ENCODE results near the gene PCOLCE2. TPM values are rescaled to one million over a fixed set of nuclear protein-coding genes. Genes with fewer than 3 reads are reported as not detected.

PCOLCE2 gene
- total RNA-seq, 1 donor from 2014 or later: 4.2 TPM

- H3K4me1 Mint-ChIP-seq: peaks cover 1% of the 10 kb centered on the region
- DNase-seq (ENCODE audit: low spot score in 2 of 2, unreplicated experiment in 2 of 2): no peak
- no peak for TF ChIP-seq CTCF (IDR thresholded peaks at IDR 0.05; ENCODE audit: unreplicated experiment)
- no peak overlapping the region for H3K27ac Mint-ChIP-seq
- H3K36me3 Mint-ChIP-seq: peaks cover 10% of the 10 kb centered on the region
- H3K4me3 Mint-ChIP-seq: no peak overlapping the region
- no peaks in the 10 kb centered on the region for H3K27me3 Mint-ChIP-seq (ENCODE audit: low read depth)
- no peaks in the 10 kb centered on the region for H3K9me3 Mint-ChIP-seq
Measured at GRCh38 chr3:142784228-142784627, 104.7 kb downstream of the PCOLCE2 start.

GRCh38 chr3:142782616-142783015, 106.3 kb downstream of the PCOLCE2 start:
- peaks cover 10% of the 10 kb centered on the region for H3K36me3 Mint-ChIP-seq
- peaks cover 3% of the 10 kb centered on the region for H3K4me1 Mint-ChIP-seq
- no peaks in the 10 kb centered on the region for H3K27me3 Mint-ChIP-seq (ENCODE audit: low read depth)
- no peak overlapping the region for H3K4me3 Mint-ChIP-seq
- no peak for DNase-seq (ENCODE audit: low spot score in 2 of 2, unreplicated experiment in 2 of 2)
- no peak overlapping the region for H3K27ac Mint-ChIP-seq
- no peak for TF ChIP-seq CTCF (IDR thresholded peaks at IDR 0.05; ENCODE audit: unreplicated experiment)
- H3K9me3 Mint-ChIP-seq: no peaks in the 10 kb centered on the region

- Mint-ChIP-seq H3K27ac (no peak overlapping the region), H3K27me3 (ENCODE audit: low read depth) (no peaks in the 10 kb centered on the region), H3K9me3 (no peaks in the 10 kb centered on the region), H3K36me3 (peaks cover 6% of the 10 kb centered on the region), H3K4me1 (peaks cover 2% of the 10 kb centered on the region), H3K4me3 (no peak overlapping the region)
- TF ChIP-seq CTCF (IDR thresholded peaks at IDR 0.05; ENCODE audit: unreplicated experiment): no peak
- no peak for DNase-seq (ENCODE audit: low spot score in 2 of 2, unreplicated experiment in 2 of 2)
Measured at GRCh38 chr3:142779591-142779990, 109.3 kb downstream of the PCOLCE2 start.

GRCh38 chr3:142778541-142778940, 110.3 kb downstream of the PCOLCE2 start:
- Mint-ChIP-seq H3K36me3 (peaks cover 5% of the 10 kb centered on the region), H3K27me3 (ENCODE audit: low read depth) (no peaks in the 10 kb centered on the region), H3K27ac (no peak overlapping the region), H3K4me1 (peaks cover 2% of the 10 kb centered on the region), H3K4me3 (no peak overlapping the region), H3K9me3 (no peaks in the 10 kb centered on the region)
- DNase-seq (ENCODE audit: low spot score in 2 of 2, unreplicated experiment in 2 of 2): no peak
- no peak for TF ChIP-seq CTCF (IDR thresholded peaks at IDR 0.05; ENCODE audit: unreplicated experiment)

- Mint-ChIP-seq H3K4me3 (no peak overlapping the region), H3K9me3 (peaks cover under 1% of the 10 kb centered on the region), H3K27me3 (ENCODE audit: low read depth) (no peaks in the 10 kb centered on the region), H3K36me3 (peaks cover 5% of the 10 kb centered on the region), H3K4me1 (peaks cover 2% of the 10 kb centered on the region), H3K27ac (no peak overlapping the region)
- no peak for TF ChIP-seq CTCF (IDR thresholded peaks at IDR 0.05; ENCODE audit: unreplicated experiment)
- no peak for DNase-seq (ENCODE audit: low spot score in 2 of 2, unreplicated experiment in 2 of 2)
Measured at GRCh38 chr3:142777927-142778326, 111.0 kb downstream of the PCOLCE2 start.

GRCh38 chr3:142768338-142768737, 120.5 kb downstream of the PCOLCE2 start:
- Mint-ChIP-seq H3K4me3 (no peak overlapping the region), H3K36me3 (peaks cover 63% of the 10 kb centered on the region), H3K4me1 (no peaks in the 10 kb centered on the region), H3K27ac (no peak overlapping the region), H3K27me3 (ENCODE audit: low read depth) (no peaks in the 10 kb centered on the region), H3K9me3 (peaks cover 51% of the 10 kb centered on the region)
- TF ChIP-seq CTCF (IDR thresholded peaks at IDR 0.05; ENCODE audit: unreplicated experiment): no peak
- no peak for DNase-seq (ENCODE audit: low spot score in 2 of 2, unreplicated experiment in 2 of 2)

Measured in mesothelial cell of epicardium (in vitro differentiated cells).